Measurements from ENCODE around the gene UNC119. TPM values are rescaled to one million over a fixed set of nuclear protein-coding genes. Genes with fewer than 3 reads are reported as not detected.

The UNC119 gene
- total RNA-seq, 2 donors from 2014 or later = 31.4 to 39.8 TPM

DNA sequence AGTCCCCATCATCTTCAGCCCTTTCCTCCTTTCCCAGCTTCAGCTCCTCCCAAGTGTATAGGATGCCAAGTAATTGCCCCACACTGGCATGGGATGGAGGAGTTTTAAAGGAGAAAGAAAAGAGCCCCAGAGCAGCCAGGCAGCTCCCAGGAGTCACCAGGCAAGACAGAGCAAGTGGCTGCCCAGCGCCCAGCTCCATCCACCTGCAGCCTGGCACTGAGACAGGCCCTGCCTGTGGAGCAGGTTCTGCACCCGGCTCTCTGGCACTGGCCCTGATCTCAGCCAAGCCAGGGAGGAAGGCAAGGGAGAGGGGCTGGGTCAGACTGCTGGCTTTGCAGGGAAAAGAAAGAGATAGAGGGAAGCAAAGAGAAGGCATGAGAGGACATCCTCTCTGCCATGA lies 24.6 kb downstream of the UNC119 start:
- Histone ChIP-seq H3K4me1 (peaks cover 22% of the 10 kb centered on the region), H3K9ac (ENCODE audit: low read depth in 2 of 2, low read length in 2 of 2) (no peak overlapping the region), H3K4me3 (no peak overlapping the region), H3K36me3 (no peaks in the 10 kb centered on the region), H3K9me3 (no peaks in the 10 kb centered on the region), H3K27ac (peak overlapping the region; percentile 49), H3K27me3 (no peaks in the 10 kb centered on the region)
- peak; percentile 66 for DNase-seq
- intact Hi-C loops (cut with DNase I) = no loop called here
- no peak for TF ChIP-seq CTCF (IDR thresholded peaks at IDR 0.05)

DNA sequence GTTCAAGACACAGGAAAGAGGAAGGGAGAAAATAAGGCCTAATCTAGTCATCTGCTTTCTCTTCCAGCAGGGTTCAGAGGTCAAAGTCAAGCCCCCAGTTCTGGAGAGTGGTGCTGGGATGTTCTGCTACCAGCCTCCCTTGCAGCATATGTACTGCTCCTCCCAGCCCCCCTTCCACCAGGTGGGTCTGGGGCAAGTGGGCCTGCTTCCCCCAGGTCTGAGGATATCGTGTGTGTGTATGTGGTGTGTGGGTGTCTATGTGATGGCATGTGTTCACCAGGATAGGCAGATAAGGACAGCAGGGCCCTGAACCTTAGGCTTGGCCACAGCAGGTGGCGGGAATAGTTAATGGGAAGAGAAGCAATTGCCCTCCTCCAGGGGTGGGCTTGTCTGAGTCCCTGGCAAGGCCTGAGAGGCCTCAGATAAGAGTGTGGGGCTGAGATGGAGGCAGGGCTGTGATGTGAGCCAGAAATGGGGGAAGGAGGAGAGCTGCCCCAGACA lies 25.2 kb downstream of the UNC119 start:
- Histone ChIP-seq H3K36me3 (no peaks in the 10 kb centered on the region), H3K4me3 (no peak overlapping the region), H3K9ac (ENCODE audit: low read depth in 2 of 2, low read length in 2 of 2) (no peak overlapping the region), H3K27ac (no peak overlapping the region), H3K27me3 (no peaks in the 10 kb centered on the region), H3K9me3 (no peaks in the 10 kb centered on the region), H3K4me1 (peaks cover 18% of the 10 kb centered on the region)
- no peak for DNase-seq
- TF ChIP-seq CTCF (IDR thresholded peaks at IDR 0.05) = no peak
- intact Hi-C loops (cut with DNase I) = no loop called here

DNA sequence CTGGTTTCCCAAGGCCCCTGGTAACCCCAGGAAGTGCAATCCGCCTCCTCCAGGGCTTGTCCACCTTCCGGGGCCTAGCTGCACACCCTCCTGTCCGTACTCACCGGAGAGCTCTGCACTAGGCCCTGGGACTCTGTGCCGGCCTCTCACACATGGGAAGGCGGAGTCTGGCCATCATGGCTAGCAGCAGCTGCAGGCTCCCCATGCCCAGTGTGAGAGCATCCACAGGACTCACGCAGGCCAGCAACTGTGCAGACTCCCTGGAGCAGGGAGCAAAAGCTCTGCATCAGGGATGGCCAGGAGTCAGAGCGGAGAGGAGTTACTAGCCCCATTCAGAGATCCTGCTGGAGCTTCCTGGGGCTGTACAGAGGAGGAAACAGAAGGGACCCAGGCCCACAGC lies 26.0 kb downstream of the UNC119 start:
- no peak overlapping the region for H3K9ac ChIP-seq (ENCODE audit: low read depth in 2 of 2, low read length in 2 of 2)
- H3K9me3 ChIP-seq = no peaks in the 10 kb centered on the region
- DNase-seq = no peak
- intact Hi-C loops (cut with DNase I) = no loop called here
- H3K4me3 ChIP-seq = no peak overlapping the region
- H3K27me3 ChIP-seq = no peaks in the 10 kb centered on the region
- peaks cover 18% of the 10 kb centered on the region for H3K4me1 ChIP-seq
- no peak for TF ChIP-seq CTCF (IDR thresholded peaks at IDR 0.05)
- H3K27ac ChIP-seq = no peak overlapping the region
- H3K36me3 ChIP-seq = no peaks in the 10 kb centered on the region

GRCh38 chr17:28524476-28525424 lies 27.7 kb downstream of the UNC119 start:
- H3K36me3 ChIP-seq = no peaks in the 10 kb centered on the region
- peak overlapping the region in 1 of 2 donors; percentile 43 for H3K9ac ChIP-seq (ENCODE audit: low read depth in 2 of 2, low read length in 2 of 2)
- no peaks in the 10 kb centered on the region for H3K9me3 ChIP-seq
- no peak for TF ChIP-seq CTCF (IDR thresholded peaks at IDR 0.05)
- H3K4me1 ChIP-seq = peaks cover 18% of the 10 kb centered on the region
- no peak overlapping the region for H3K4me3 ChIP-seq
- peak; percentile 79 for DNase-seq
- no peaks in the 10 kb centered on the region for H3K27me3 ChIP-seq
- peak overlapping the region; percentile 63 for H3K27ac ChIP-seq
- intact Hi-C loops (cut with DNase I) = no loop called here

GRCh38 chr17:28523876-28524275 lies 28.5 kb downstream of the UNC119 start:
- Histone ChIP-seq H3K4me1 (peaks cover 18% of the 10 kb centered on the region), H3K4me3 (no peak overlapping the region), H3K9me3 (no peaks in the 10 kb centered on the region), H3K27me3 (no peaks in the 10 kb centered on the region), H3K36me3 (no peaks in the 10 kb centered on the region), H3K27ac (no peak overlapping the region), H3K9ac (ENCODE audit: low read depth in 2 of 2, low read length in 2 of 2) (no peak overlapping the region)
- no peak for DNase-seq
- no peak for TF ChIP-seq CTCF (IDR thresholded peaks at IDR 0.05)
- intact Hi-C loops (cut with DNase I) = no loop called here

Data from colonic mucosa (tissue), 4 donors.